Neural progenitor cell (in vitro differentiated cells): Measurements from ENCODE around the gene RTN4RL2. TPM values are rescaled to one million over a fixed set of nuclear protein-coding genes. Genes with fewer than 3 reads are reported as not detected.
A peak's percentile ranks its signal among the peaks of the same experiment; 100 is the strongest.

Experiments
- DNase-seq: peaks from one replicate; pipeline ENCODE4 v3.0.0-alpha.2; 2016; ENCODE audit warnings: low spot score
- H2AFZ ChIP-seq: fragments of 200-600 bp; sonication (generic); replicated peaks from 2 replicates; pipeline ENCODE4 v1.6.1; 2016; ENCODE audit warnings: antibody characterized with exemption
- H3F3A ChIP-seq: fragments of 200-600 bp; sonication (generic); 2 replicates; pipeline ENCODE4 v1.6.1; 2016; ENCODE audit warnings: antibody characterized with exemption, low read depth
- H3K27ac ChIP-seq: fragments of 200-600 bp; sonication (generic); 2 replicates; pipeline ENCODE4 v1.5.1; 2016; ENCODE audit warnings: mild to moderate bottlenecking
- H3K27me3 ChIP-seq: fragments of 200-600 bp; sonication (generic); 2 replicates; pipeline ENCODE4 v1.6.1; 2016; ENCODE audit warnings: mild to moderate bottlenecking, moderate library complexity
- H3K36me3 ChIP-seq: fragments of 200-600 bp; sonication (generic); 2 replicates; pipeline ENCODE4 v1.5.1; 2016
- H3K4me1 ChIP-seq: fragments of 200-600 bp; sonication (generic); 2 replicates; pipeline ENCODE4 v1.6.1; 2016; ENCODE audit warnings: mixed run types
- H3K4me2 ChIP-seq: fragments of 200-600 bp; sonication (generic); 2 replicates; pipeline ENCODE4 v1.6.1; 2016
- H3K4me3 ChIP-seq: fragments of 200-600 bp; sonication (generic); 2 replicates; pipeline ENCODE4 v1.5.1; 2016
- H3K79me2 ChIP-seq: fragments of 200-600 bp; sonication (generic); 2 replicates; pipeline ENCODE4 v1.6.1; 2016; ENCODE audit warnings: low read depth
- H3K9ac ChIP-seq: fragments of 200-600 bp; sonication (generic); 2 replicates; pipeline ENCODE4 v1.6.1; 2016
- H3K9me3 ChIP-seq: fragments of 200-600 bp; sonication (generic); 2 replicates; pipeline ENCODE4 v1.5.1; 2016; ENCODE audit warnings: low read depth
- H4K20me1 ChIP-seq: fragments of 200-600 bp; sonication (generic); 2 replicates; pipeline ENCODE4 v1.6.1; 2016; ENCODE audit warnings: low read depth
- H3K27ac Mint-ChIP-seq: 3 replicates; pipeline ENCODE4 v1.8.0; 2021; ENCODE audit warnings: mixed read lengths
- H3K27me3 Mint-ChIP-seq: 2 replicates; pipeline ENCODE4 v1.8.0; 2022; ENCODE audit warnings: low read depth, mild to moderate bottlenecking, inconsistent platforms, moderate library complexity, mixed read lengths; ENCODE audit not compliant: insufficient read depth
- H3K36me3 Mint-ChIP-seq: 3 replicates; pipeline ENCODE4 v1.8.0; 2021; ENCODE audit warnings: mixed read lengths
- H3K4me1 Mint-ChIP-seq: 3 replicates; pipeline ENCODE4 v1.8.0; 2021; ENCODE audit warnings: mixed read lengths
- H3K4me3 Mint-ChIP-seq: 3 replicates; pipeline ENCODE4 v1.8.0; 2021; ENCODE audit warnings: mild to moderate bottlenecking, moderate library complexity, mixed read lengths
- H3K9me3 Mint-ChIP-seq: 3 replicates; pipeline ENCODE4 v1.8.0; 2020; ENCODE audit warnings: mixed read lengths
- CTCF ChIP-seq: fragments of 200-600 bp; sonication (generic); IDR thresholded peaks from 2 replicates; pipeline ENCODE4 v1.5.1; 2017; ENCODE audit warnings: antibody characterized with exemption, mild to moderate bottlenecking
- EZH2 ChIP-seq: fragments of 200-600 bp; sonication (generic); IDR thresholded peaks from 2 replicates; pipeline ENCODE4 v1.6.1; 2017; ENCODE audit warnings: antibody characterized with exemption, mild to moderate bottlenecking, moderate library complexity
- EZH2phosphoT487 ChIP-seq: fragments of 200-600 bp; sonication (generic); IDR thresholded peaks from 2 replicates; pipeline ENCODE4 v1.6.1; 2017; ENCODE audit warnings: antibody characterized with exemption
- total RNA-seq: library from RNA; depleted of rRNA; stranded (reverse); fragments of >200 nt; gene quantifications from 2 replicates; pipeline ENCODE4 v1.2.3, GENCODE V29; 2015; ENCODE audit warnings: low replicate concordance

RTN4RL2 gene
- total RNA-seq, 1 donor from 2014 or later = 0.13 TPM

GRCh38 chr11:57513911-57514537, 53.7 kb downstream of the RTN4RL2 start:
- peak overlapping the region; percentile 59 for H3K4me3 ChIP-seq
- peaks cover 26% of the 10 kb centered on the region for H3F3A ChIP-seq
- peak overlapping the region; percentile 89 for H3K4me2 ChIP-seq
- Mint-ChIP-seq H3K9me3 (peaks cover 2% of the 10 kb centered on the region), H3K36me3 (no peaks in the 10 kb centered on the region), H3K4me1 (peaks cover 10% of the 10 kb centered on the region), H3K27me3 (peaks cover 46% of the 10 kb centered on the region), H3K27ac (no peak overlapping the region), H3K4me3 (peak overlapping the region; percentile 91)
- no peak for TF ChIP-seq EZH2phosphoT487
- no peak for TF ChIP-seq EZH2
- peaks cover 65% of the 10 kb centered on the region for H3K27me3 ChIP-seq
- no peaks in the 10 kb centered on the region for H3K79me2 ChIP-seq
- peaks cover 15% of the 10 kb centered on the region for H4K20me1 ChIP-seq
- H3K4me1 ChIP-seq = peaks cover 16% of the 10 kb centered on the region
- DNase-seq = peak; percentile 63
- no peak overlapping the region for H3K27ac ChIP-seq
- no peak overlapping the region for H3K9ac ChIP-seq
- H2AFZ ChIP-seq = peak overlapping the region; percentile 91
- H3K36me3 ChIP-seq = no peaks in the 10 kb centered on the region
- H3K9me3 ChIP-seq = no peaks in the 10 kb centered on the region

GRCh38 chr11:57514538-57515331, 54.4 kb downstream of the RTN4RL2 start:
- Histone ChIP-seq H3K79me2 (no peaks in the 10 kb centered on the region), H3K36me3 (no peaks in the 10 kb centered on the region), H3K4me1 (peaks cover 16% of the 10 kb centered on the region), H3K27me3 (peaks cover 65% of the 10 kb centered on the region), H4K20me1 (peaks cover 15% of the 10 kb centered on the region), H3K4me2 (peak overlapping the region; percentile 89), H3K9me3 (no peaks in the 10 kb centered on the region), H3K4me3 (peak overlapping the region; percentile 59), H3K9ac (no peak overlapping the region), H3K27ac (no peak overlapping the region), H3F3A (peaks cover 26% of the 10 kb centered on the region), H2AFZ (peak overlapping the region; percentile 91)
- DNase-seq = peak; percentile 50
- peak overlapping the region; percentile 91 for H3K4me3 Mint-ChIP-seq
- peaks cover 2% of the 10 kb centered on the region for H3K9me3 Mint-ChIP-seq
- no peaks in the 10 kb centered on the region for H3K36me3 Mint-ChIP-seq
- peaks cover 49% of the 10 kb centered on the region for H3K27me3 Mint-ChIP-seq
- TF ChIP-seq EZH2phosphoT487 = peak; percentile 70
- no peak for TF ChIP-seq CTCF
- peak; percentile 90 for TF ChIP-seq EZH2
- peaks cover 10% of the 10 kb centered on the region for H3K4me1 Mint-ChIP-seq
- H3K27ac Mint-ChIP-seq = no peak overlapping the region

- Histone ChIP-seq H3K4me2 (peak within 1 kb of the TSS; percentile 89), H3K4me1 (peaks cover 16% of the 10 kb centered on the region), H3K36me3 (no peaks in the 10 kb centered on the region), H3F3A (peaks cover 26% of the 10 kb centered on the region), H3K27me3 (peaks cover 65% of the 10 kb centered on the region), H3K79me2 (no peaks in the 10 kb centered on the region), H3K4me3 (peak within 1 kb of the TSS; percentile 59), H3K9me3 (no peaks in the 10 kb centered on the region), H4K20me1 (peaks cover 15% of the 10 kb centered on the region), H3K9ac (no peak within 1 kb of the TSS), H2AFZ (peak within 1 kb of the TSS; percentile 91), H3K27ac (no peak within 1 kb of the TSS)
- Mint-ChIP-seq H3K27ac (no peak within 1 kb of the TSS), H3K4me3 (peak within 1 kb of the TSS; percentile 91), H3K9me3 (peaks cover 2% of the 10 kb centered on the region), H3K36me3 (no peaks in the 10 kb centered on the region), H3K4me1 (peaks cover 10% of the 10 kb centered on the region), H3K27me3 (peaks cover 50% of the 10 kb centered on the region)
- DNase-seq = peak; percentile 59
- TF ChIP-seq EZH2phosphoT487 (peak; percentile 50), EZH2 (peak; percentile 74), CTCF (no peak)
These were observed 55.2 kb downstream of the RTN4RL2 start, which contains the start of gene SLC43A1 for GRCh38 chr11:57515332-57516060. TSS of gene SLC43A1 (minus strand) at chr11:57515702. CDS start at chr11:57514111, 1,591 bp downstream.
